ENCODE results near the gene RNF167. TPM values are rescaled to one million over a fixed set of nuclear protein-coding genes. Genes with fewer than 3 reads are reported as not detected.

RNF167 gene
- total and polyA plus RNA-seq, 2 of the 13 experiments (the other 11 are each of a cell fraction or from before 2014, with no cell fraction given), result 44.1 to 45.4 TPM

DNA sequence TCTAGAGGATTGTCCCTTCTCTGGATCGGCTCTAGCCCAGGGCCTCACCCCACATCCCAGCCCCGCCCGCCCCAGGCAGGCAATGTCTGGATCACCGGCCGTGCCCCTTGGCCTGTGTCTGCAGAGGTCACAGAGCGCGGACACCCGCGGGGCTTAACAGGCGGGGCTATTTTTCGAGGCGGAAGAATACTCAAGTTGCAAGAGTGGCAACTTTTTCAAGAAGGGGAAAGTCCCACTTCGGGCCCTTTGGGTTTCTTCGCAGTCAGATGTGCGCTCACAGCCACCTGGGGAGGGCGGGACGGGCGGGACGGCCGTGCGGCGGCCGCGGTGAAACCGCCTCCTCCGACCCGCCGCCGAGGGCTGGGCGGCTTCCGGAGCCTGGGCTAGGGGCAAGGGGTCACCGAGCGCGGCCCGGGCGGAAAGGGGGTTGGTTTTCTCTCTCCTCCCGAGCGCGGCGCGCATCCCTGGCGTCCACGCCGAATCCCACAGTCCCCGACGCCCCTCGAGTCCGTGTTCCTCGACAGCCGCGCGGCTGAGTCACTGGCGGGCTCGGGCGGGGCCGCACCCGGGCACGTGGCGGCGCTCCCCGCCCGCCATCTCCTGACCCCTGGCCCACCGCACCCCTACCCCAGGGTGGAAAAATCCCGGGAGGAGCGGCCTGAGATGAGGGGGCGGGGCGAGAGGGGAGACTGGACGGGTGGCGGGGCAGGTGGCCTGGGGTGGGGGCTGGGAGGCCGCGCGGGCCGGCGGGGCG, 9.4 kb downstream of the RNF167 start (continued):
- no peak for TF ChIP-seq ZKSCAN1 (IDR thresholded peaks at IDR 0.05; ENCODE audit: low read length)
- peak; percentile 80 for TF ChIP-seq RXRA (CRISPR knock-in tag; IDR thresholded peaks at IDR 0.05)
- TF ChIP-seq ZNF3 (CRISPR knock-in tag; IDR thresholded peaks at IDR 0.05), result no peak
- TF ChIP-seq SMC3 (IDR thresholded peaks at IDR 0.05; ENCODE audit: low read length), result no peak
- no peak for TF ChIP-seq JARID2 (CRISPR knock-in tag; IDR thresholded peaks at IDR 0.05; ENCODE audit: insufficient replicate concordance)
- TF ChIP-seq, protein P1, sequence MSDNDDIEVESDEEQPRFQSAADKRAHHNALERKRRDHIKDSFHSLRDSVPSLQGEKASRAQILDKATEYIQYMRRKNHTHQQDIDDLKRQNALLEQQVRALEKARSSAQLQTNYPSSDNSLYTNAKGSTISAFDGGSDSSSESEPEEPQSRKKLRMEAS (IDR thresholded peaks at IDR 0.05), result peak; percentile 97
- TF ChIP-seq, protein P2, sequence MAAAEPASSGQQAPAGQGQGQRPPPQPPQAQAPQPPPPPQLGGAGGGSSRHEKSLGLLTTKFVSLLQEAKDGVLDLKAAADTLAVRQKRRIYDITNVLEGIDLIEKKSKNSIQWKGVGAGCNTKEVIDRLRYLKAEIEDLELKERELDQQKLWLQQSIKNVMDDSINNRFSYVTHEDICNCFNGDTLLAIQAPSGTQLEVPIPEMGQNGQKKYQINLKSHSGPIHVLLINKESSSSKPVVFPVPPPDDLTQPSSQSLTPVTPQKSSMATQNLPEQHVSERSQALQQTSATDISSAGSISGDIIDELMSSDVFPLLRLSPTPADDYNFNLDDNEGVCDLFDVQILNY (CRISPR knock-in tag; conservative IDR thresholded peaks at IDR 0.05), result peak; percentile 14; the same call in 1 of the 2 replicates
- TF ChIP-seq HNF4A (CRISPR knock-in tag; IDR thresholded peaks at IDR 0.05), result peak; percentile 35
- no peak for TF ChIP-seq CREB1 (IDR thresholded peaks at IDR 0.05)
- no peak for TF ChIP-seq CREB1 (CRISPR knock-in tag; IDR thresholded peaks at IDR 0.05)
- TF ChIP-seq CENPT (CRISPR knock-in tag; IDR thresholded peaks at IDR 0.05; ENCODE audit: low read depth), result no peak; the same call in 1 of the 2 replicates
- no peak for TF ChIP-seq NFE2L1 (CRISPR knock-in tag; IDR thresholded peaks at IDR 0.05; ENCODE audit: borderline replicate concordance)
- TF ChIP-seq KDM5A (IDR thresholded peaks at IDR 0.05; ENCODE audit: borderline replicate concordance, low read length), result no peak
- no peak for TF ChIP-seq CREM (IDR thresholded peaks at IDR 0.05)
- no peak for TF ChIP-seq CREM (CRISPR knock-in tag; IDR thresholded peaks at IDR 0.05)
- TF ChIP-seq, protein P3, sequence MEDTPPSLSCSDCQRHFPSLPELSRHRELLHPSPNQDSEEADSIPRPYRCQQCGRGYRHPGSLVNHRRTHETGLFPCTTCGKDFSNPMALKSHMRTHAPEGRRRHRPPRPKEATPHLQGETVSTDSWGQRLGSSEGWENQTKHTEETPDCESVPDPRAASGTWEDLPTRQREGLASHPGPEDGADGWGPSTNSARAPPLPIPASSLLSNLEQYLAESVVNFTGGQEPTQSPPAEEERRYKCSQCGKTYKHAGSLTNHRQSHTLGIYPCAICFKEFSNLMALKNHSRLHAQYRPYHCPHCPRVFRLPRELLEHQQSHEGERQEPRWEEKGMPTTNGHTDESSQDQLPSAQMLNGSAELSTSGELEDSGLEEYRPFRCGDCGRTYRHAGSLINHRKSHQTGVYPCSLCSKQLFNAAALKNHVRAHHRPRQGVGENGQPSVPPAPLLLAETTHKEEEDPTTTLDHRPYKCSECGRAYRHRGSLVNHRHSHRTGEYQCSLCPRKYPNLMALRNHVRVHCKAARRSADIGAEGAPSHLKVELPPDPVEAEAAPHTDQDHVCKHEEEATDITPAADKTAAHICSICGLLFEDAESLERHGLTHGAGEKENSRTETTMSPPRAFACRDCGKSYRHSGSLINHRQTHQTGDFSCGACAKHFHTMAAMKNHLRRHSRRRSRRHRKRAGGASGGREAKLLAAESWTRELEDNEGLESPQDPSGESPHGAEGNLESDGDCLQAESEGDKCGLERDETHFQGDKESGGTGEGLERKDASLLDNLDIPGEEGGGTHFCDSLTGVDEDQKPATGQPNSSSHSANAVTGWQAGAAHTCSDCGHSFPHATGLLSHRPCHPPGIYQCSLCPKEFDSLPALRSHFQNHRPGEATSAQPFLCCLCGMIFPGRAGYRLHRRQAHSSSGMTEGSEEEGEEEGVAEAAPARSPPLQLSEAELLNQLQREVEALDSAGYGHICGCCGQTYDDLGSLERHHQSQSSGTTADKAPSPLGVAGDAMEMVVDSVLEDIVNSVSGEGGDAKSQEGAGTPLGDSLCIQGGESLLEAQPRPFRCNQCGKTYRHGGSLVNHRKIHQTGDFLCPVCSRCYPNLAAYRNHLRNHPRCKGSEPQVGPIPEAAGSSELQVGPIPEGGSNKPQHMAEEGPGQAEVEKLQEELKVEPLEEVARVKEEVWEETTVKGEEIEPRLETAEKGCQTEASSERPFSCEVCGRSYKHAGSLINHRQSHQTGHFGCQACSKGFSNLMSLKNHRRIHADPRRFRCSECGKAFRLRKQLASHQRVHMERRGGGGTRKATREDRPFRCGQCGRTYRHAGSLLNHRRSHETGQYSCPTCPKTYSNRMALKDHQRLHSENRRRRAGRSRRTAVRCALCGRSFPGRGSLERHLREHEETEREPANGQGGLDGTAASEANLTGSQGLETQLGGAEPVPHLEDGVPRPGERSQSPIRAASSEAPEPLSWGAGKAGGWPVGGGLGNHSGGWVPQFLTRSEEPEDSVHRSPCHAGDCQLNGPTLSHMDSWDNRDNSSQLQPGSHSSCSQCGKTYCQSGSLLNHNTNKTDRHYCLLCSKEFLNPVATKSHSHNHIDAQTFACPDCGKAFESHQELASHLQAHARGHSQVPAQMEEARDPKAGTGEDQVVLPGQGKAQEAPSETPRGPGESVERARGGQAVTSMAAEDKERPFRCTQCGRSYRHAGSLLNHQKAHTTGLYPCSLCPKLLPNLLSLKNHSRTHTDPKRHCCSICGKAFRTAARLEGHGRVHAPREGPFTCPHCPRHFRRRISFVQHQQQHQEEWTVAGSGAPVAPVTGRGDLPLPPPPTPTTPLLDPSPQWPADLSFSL (CRISPR knock-in tag; IDR thresholded peaks at IDR 0.05), result no peak
- TF ChIP-seq SRF (IDR thresholded peaks at IDR 0.05; ENCODE audit: low read depth, low read length), result no peak
- no peak for TF ChIP-seq ZBTB8A (CRISPR knock-in tag; IDR thresholded peaks at IDR 0.05; ENCODE audit: borderline replicate concordance, low read depth)
- 0 out of 2 replicates have a peak, but pooled peaks have one; percentile 9 for TF ChIP-seq ZNF33A (CRISPR knock-in tag; IDR thresholded peaks at IDR 0.05; ENCODE audit: borderline replicate concordance)
- TF ChIP-seq ZNF782 (CRISPR knock-in tag; IDR thresholded peaks at IDR 0.05; ENCODE audit: borderline replicate concordance), result no peak
- no peak for TF ChIP-seq ZSCAN12 (CRISPR knock-in tag; IDR thresholded peaks at IDR 0.05)
- TF ChIP-seq NFKB2 (CRISPR knock-in tag; IDR thresholded peaks at IDR 0.05; ENCODE audit: borderline replicate concordance), result peak; percentile 69
- no peak for TF ChIP-seq HNRNPLL (IDR thresholded peaks at IDR 0.05; ENCODE audit: low read depth, low read length, poor library complexity, severe bottlenecking)

All from HepG2 (cell line).